GM06990 (cell line): Measurements from ENCODE around the gene TMEM222.

Experiments
- DNase-seq: peaks from one replicate; pipeline ENCODE4 v3.0.0-alpha.2; 2011; ENCODE audit not compliant: insufficient read length; ENCODE audit errors: extremely low read depth
- H3K27me3 ChIP-seq: replicated peaks from 2 replicates; pipeline ENCODE4 v1.6.0; 2011; ENCODE audit warnings: low read length; ENCODE audit not compliant: control insufficient read depth, insufficient read depth
- H3K36me3 ChIP-seq: 2 replicates; pipeline ENCODE4 v1.5.1; 2011; ENCODE audit warnings: low read length; ENCODE audit not compliant: control insufficient read depth, insufficient read depth
- H3K4me3 ChIP-seq: replicated peaks from 2 replicates; pipeline ENCODE4 v1.5.1; 2011; ENCODE audit warnings: low read depth, mild to moderate bottlenecking, control low read depth, low read length
- CTCF ChIP-seq: IDR thresholded peaks from 2 replicates; pipeline ENCODE4 v1.5.1; 2011; ENCODE audit warnings: low read length, control low read depth, mild to moderate bottlenecking, inconsistent platforms; ENCODE audit not compliant: insufficient read depth, poor library complexity, severe bottlenecking

The TMEM222 gene

GRCh38 chr1:27298632-27299384 lies 23.2 kb upstream of the TMEM222 start:
- Histone ChIP-seq H3K36me3 (peaks cover 27% of the 10 kb centered on the region), H3K27me3 (no peaks in the 10 kb centered on the region), H3K4me3 (no peak overlapping the region)
- DNase-seq, result no peak
- TF ChIP-seq CTCF, result no peak

GRCh38 chr1:27299385-27300271 lies 22.3 kb upstream of the TMEM222 start:
- Histone ChIP-seq H3K27me3 (no peaks in the 10 kb centered on the region), H3K36me3 (peaks cover 27% of the 10 kb centered on the region), H3K4me3 (no peak overlapping the region)
- TF ChIP-seq CTCF, result no peak
- DNase-seq, result no peak

GRCh38 chr1:27300341-27301051 lies 21.5 kb upstream of the TMEM222 start:
- no peak overlapping the region for H3K4me3 ChIP-seq
- peaks cover 27% of the 10 kb centered on the region for H3K36me3 ChIP-seq
- peak; percentile 98 for TF ChIP-seq CTCF
- peak; percentile 73 for DNase-seq
- H3K27me3 ChIP-seq, result no peaks in the 10 kb centered on the region

GRCh38 chr1:27301052-27301422 lies 20.9 kb upstream of the TMEM222 start:
- DNase-seq, result no peak
- H3K36me3 ChIP-seq, result peaks cover 25% of the 10 kb centered on the region

More at GRCh38 chr1:27301052-27301422, 20.9 kb upstream of the TMEM222 start:
- no peak for TF ChIP-seq CTCF
- Histone ChIP-seq H3K4me3 (no peak overlapping the region), H3K27me3 (no peaks in the 10 kb centered on the region)
